Stimulated activated CD8-positive, alpha-beta memory T cell treated with anti-CD3 and anti-CD28 coated beads, Interleukin-7, amount 100 ng/mL, for 4 hours (primary cell): ENCODE results near the gene ATAD3C.
"Not testable (repeated sequence)": the region's sequence is repeated elsewhere in the genome, so short reads cannot be mapped to it uniquely, and the experiment has no call there.

Experiments
- DNase-seq, 2 donors: peaks; one replicate each; pipeline ENCODE4 v3.0.0-alpha.2; 2020; ENCODE audit warnings: low read depth in 2 of 2

The ATAD3C gene

GRCh38 chr1:1419363-1419812 lies 30.1 kb upstream of the ATAD3C start:
- no peak for DNase-seq

GRCh38 chr1:1419813-1420653 lies 29.5 kb upstream of the ATAD3C start:
- DNase-seq = no peak

GRCh38 chr1:1420654-1421141 lies 28.8 kb upstream of the ATAD3C start:
- no peak for DNase-seq

GRCh38 chr1:1421147-1421906 lies 28.2 kb upstream of the ATAD3C start, which contains the start of gene ANKRD65:
Gene ANKRD65, minus strand, starts transcription at chr1:1421276. Its CDS starts 271 bp downstream, at chr1:1421005.
- no peak for DNase-seq

- no peak for DNase-seq
Measured at GRCh38 chr1:1421907-1422464, 27.5 kb upstream of the ATAD3C start.

- no peak for DNase-seq
Measured at GRCh38 chr1:1422465-1423244, 26.8 kb upstream of the ATAD3C start.

- no peak for DNase-seq
Measured at GRCh38 chr1:1423245-1423597, 26.3 kb upstream of the ATAD3C start.

- DNase-seq = no peak
Measured at GRCh38 chr1:1424707-1425106, 24.8 kb upstream of the ATAD3C start.

- no peak for DNase-seq
Measured at GRCh38 chr1:1425426-1425752, 24.1 kb upstream of the ATAD3C start.

- DNase-seq = no peak
Measured at GRCh38 chr1:1425753-1426495, 23.6 kb upstream of the ATAD3C start.

- no peak for DNase-seq
Measured at GRCh38 chr1:1426496-1427105, 22.9 kb upstream of the ATAD3C start.

GRCh38 chr1:1427106-1427819 lies 22.2 kb upstream of the ATAD3C start:
- no peak for DNase-seq

- DNase-seq = no peak
Measured at GRCh38 chr1:1427820-1428148, 21.7 kb upstream of the ATAD3C start.

- DNase-seq = no peak
Measured at GRCh38 chr1:1428174-1428573, 21.3 kb upstream of the ATAD3C start.

- DNase-seq = not testable (repeated sequence)
Measured at GRCh38 chr1:1428967-1429366, 20.5 kb upstream of the ATAD3C start.

- DNase-seq = no peak
Measured at GRCh38 chr1:1429671-1430073, 19.8 kb upstream of the ATAD3C start.

- no peak for DNase-seq
Measured at GRCh38 chr1:1430114-1430982, 19.1 kb upstream of the ATAD3C start.

GRCh38 chr1:1430992-1431844 lies 18.3 kb upstream of the ATAD3C start:
- DNase-seq = no peak
